GM21367 (cell line): ENCODE data around the gene PRKAR1A.
"Not testable (repeated sequence)": the region's sequence is repeated elsewhere in the genome, so short reads cannot be mapped to it uniquely, and the experiment has no call there.

ENCODE experiments used
- ATAC-seq: cut with Tn5 transposase; IDR thresholded peaks from one replicate; pipeline ENCODE4 v1.9.1; 2021; ENCODE audit not compliant: unreplicated experiment

The PRKAR1A gene

GRCh38 chr17:68511254-68511670 lies 968 bp upstream of the PRKAR1A start:
- ATAC-seq = no peak

GRCh38 chr17:68511671-68512246 lies 471 bp upstream of the PRKAR1A start:
- peak; percentile 42 for ATAC-seq

- no peak for ATAC-seq
Observed at GRCh38 chr17:68512960-68513474, 787 bp downstream of the PRKAR1A start.

DNA sequence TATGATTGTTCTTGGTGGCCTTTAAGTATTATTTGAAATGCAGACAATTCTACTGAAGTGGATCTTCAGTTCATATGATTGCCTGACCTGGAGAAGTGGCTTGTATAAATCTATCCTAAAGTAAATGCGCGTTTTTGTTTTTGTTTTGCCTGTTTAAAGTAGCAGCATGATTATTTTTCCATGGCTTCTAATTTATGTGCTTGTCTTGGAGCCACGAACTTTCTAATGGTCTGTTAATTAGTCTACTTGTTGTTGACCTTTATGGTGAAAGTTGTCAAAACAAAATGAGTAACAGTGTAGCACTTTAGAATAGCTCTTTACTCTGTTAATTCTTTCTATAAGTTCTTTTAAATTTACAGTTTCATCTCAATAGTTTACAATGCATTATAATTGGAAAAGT lies 1.7 kb downstream of the PRKAR1A start:
- no peak for ATAC-seq

GRCh38 chr17:68514831-68515635 lies 2.8 kb downstream of the PRKAR1A start:
- no peak for ATAC-seq

DNA sequence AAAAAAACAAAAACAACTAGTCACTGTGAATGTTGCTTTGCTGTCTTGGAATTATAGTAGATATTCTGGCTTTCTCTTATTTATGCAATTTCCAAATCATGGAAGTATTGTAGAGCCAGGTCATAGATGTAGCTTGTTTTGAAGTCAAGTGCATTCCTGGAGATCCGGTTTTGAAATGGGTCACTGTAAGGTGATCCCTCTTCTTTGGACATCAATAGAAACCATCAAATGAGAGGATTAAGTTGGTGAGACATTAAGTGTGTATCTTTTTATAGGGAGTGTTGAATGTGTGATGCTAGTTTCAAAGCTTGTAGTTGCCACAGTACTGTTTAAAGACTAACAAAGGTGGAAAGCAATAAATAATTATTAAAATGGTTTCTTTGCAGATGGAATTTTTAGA lies 4.5 kb downstream of the PRKAR1A start:
- ATAC-seq = no peak

DNA sequence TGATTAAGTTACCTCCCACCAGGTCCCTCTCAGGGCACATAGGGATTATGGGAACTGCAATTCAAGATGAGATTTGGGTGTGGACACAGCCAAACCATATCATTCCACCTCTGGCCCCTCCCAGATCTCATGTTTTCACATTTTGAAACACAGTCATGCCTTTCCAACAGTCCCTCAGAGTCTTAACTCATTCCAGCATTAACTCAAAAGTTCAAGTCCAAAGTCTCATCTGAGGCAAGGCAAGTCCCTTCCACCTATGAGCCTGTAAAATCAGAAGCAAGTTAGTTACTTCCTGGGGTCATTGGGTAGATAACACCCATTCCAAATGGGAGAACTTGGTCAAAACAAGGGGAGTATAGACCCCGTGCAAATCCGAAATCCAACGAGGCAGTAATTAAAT lies 5.4 kb downstream of the PRKAR1A start:
- ATAC-seq = not testable (repeated sequence)

DNA sequence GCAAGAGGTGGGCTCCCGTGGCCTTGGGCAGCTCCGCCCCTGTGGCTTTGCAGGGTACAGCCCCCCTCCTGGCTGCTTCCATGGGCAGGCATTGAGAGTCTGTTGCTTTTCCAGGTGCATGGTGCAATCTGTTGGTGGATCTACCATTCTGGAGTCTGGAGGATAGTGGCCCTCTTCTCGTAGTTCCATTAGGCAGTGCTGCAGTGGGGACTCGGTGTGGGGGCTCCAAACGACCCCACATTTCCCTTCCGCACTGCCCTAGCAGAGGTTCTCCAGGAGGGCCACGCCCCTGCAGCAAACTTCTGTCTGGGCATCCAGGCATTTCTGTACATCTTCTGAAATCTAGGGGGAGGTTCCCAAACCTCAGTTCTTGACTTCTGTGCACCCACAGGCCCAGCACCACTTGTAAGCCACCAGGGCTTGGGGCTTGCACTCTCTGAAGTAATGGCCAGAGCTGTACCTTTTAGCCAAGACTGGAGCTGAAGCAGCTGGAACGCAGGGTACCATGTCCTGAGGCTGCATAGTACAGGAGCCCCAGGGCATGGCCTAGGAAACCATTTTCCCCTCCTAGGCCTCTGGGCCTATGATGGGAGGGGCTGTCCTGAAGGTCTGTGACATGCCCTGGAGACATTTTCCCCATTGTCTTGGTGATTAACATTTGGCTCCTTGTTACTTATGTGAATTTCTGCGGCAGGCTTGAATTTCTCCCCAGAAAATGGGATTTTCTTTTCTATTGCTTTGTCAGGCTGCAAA lies 6.0 kb downstream of the PRKAR1A start:
- ATAC-seq = no peak

DNA sequence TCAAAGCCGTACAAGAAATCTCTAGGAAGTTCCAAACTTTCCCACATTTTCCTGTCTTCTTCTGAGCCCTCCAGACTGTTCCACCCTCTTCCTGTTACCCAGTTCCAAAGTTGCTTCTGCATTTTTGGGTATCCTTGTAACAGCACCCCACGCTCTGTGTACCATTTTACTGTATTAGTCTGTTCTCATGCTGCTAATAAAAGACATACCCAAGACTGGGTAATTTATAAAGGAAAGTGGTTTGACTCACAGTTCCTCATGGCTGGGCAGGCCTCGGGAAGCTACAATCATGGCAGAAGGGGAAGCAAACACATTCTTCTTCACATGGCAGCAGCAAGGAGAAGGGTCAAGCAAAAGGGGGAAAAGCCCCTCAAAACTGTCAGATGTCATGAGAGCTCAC lies 6.8 kb downstream of the PRKAR1A start:
- not testable (repeated sequence) for ATAC-seq

DNA sequence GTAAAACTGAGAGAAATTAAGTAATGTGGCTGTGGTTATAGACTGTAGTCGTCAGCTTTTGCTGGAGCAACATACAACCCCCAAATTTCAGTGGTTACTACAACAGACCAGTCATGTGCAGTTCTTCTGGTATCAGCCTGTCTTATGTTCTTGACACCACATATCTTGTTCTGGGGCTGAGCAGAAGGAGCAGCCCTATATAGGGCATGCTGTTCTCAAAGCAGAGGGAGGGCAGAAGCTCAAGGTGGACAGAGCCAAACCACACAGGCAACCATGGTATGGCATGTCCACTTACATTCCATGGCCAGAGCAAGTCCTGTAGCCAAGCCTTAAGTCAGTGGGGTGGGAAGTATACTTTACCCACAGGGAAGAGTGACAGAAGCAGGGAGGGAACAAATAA lies 7.7 kb downstream of the PRKAR1A start:
- no peak for ATAC-seq

DNA sequence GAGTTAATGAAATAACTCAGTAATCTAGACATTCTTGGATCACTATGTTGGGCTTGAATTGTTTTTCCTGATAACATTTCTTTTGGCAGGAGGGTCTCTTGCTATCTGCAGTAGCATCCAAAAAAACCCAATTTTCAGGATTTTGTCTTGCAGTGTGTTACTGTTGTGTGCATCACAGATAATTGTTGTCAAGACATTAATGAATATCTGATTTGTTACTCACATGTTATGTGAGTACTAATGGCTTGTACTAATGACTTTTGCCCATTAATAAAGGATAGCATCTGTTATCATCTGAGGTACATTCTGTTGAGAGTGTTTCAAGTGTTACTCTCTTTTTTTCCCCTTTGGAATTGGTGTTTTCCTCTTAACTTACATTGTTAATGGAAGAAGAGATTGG lies 10.0 kb downstream of the PRKAR1A start:
- ATAC-seq = no peak

GRCh38 chr17:68526548-68526947 lies 14.3 kb downstream of the PRKAR1A start:
- no peak for ATAC-seq

DNA sequence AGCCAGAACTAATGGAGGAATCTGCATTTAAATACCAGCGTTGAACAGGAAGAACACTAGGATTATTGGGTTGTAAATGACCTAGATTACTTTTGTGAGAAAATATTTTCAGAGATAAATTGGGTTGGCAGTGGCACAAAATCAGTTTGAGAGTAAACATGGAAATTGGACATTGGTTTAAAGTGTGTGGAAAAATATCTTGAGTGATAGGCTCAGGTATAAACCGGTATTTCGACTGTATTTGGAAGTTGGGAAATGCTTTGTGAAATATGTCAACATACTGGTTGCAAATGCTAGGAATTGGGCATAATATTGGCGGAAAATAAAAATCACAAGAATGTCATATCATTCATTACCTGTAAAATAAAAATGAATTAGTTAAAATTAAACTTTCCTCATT lies 15.1 kb downstream of the PRKAR1A start:
- no peak for ATAC-seq

GRCh38 chr17:68531252-68531651 lies 19.0 kb downstream of the PRKAR1A start:
- ATAC-seq = no peak

GRCh38 chr17:68532826-68533225 lies 20.6 kb downstream of the PRKAR1A start:
- ATAC-seq = no peak

- ATAC-seq = no peak
Observed at GRCh38 chr17:68533887-68534694, 21.9 kb downstream of the PRKAR1A start.

DNA sequence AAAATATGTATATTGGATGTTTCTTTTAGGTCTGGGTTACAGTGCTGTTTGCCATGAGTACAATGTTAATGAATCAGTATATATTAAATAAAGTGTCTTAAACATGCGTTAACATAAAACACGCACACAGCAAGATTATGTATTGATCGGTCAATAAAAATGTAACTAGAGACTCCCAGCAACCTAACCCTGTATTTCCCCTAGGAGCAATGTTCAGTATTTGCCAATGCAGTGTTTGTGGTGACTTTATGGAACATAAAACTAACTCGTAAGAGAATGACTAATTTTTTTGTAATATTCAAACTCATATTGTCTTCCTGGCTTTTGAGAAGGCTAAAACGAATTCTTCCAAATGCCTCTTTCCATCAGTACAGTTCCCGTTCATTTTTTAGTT lies 22.5 kb downstream of the PRKAR1A start:
- no peak for ATAC-seq

- ATAC-seq = no peak
Observed at GRCh38 chr17:68535922-68536321, 23.7 kb downstream of the PRKAR1A start.

- peak; percentile 61 for ATAC-seq
Observed at GRCh38 chr17:68539548-68540467, 27.6 kb downstream of the PRKAR1A start.

- no peak for ATAC-seq
Observed at GRCh38 chr17:68540981-68541380, 28.8 kb downstream of the PRKAR1A start.
